Effector memory CD8-positive, alpha-beta T cell (primary cell): ENCODE data around the gene GRID2.

Experiments
- ATAC-seq: fragments of 150-1000 bp; cut with Tn5 transposase; replicated peaks from 2 replicates; pipeline ENCODE4 v1.10.0; 2021; ENCODE audit warnings: mild to moderate bottlenecking, moderate library complexity
- DNase-seq, 3 experiments: peaks; one replicate each; pipeline ENCODE4 v3.0.0; 2021
- H3K27ac Mint-ChIP-seq, 2 donors: one replicate each; pipeline ENCODE4 v1.8.0; 2022; ENCODE audit warnings: mild to moderate bottlenecking in 2 of 2, mixed read lengths in 2 of 2, moderate library complexity in 2 of 2
- H3K27me3 Mint-ChIP-seq, 2 donors: one replicate each; pipeline ENCODE4 v1.8.0; 2022; ENCODE audit warnings: mixed read lengths in 2 of 2
- H3K36me3 Mint-ChIP-seq: one replicate; pipeline ENCODE4 v1.8.0; 2022; ENCODE audit warnings: mild to moderate bottlenecking, moderate library complexity, mixed read lengths; ENCODE audit not compliant: insufficient read depth
- H3K4me1 Mint-ChIP-seq, 2 donors: one replicate each; pipeline ENCODE4 v1.8.0; 2022; ENCODE audit warnings: low read depth in 2 of 2, mixed read lengths in 2 of 2
- H3K4me3 Mint-ChIP-seq, 2 donors: one replicate each; pipeline ENCODE4 v1.8.0; 2022; ENCODE audit warnings: mild to moderate bottlenecking in 2 of 2, mixed read lengths in 2 of 2, moderate library complexity in 2 of 2
- H3K9me3 Mint-ChIP-seq, 2 donors: one replicate each; pipeline ENCODE4 v1.8.0; 2022; ENCODE audit warnings: mixed read lengths in 2 of 2

GRID2 gene

DNA sequence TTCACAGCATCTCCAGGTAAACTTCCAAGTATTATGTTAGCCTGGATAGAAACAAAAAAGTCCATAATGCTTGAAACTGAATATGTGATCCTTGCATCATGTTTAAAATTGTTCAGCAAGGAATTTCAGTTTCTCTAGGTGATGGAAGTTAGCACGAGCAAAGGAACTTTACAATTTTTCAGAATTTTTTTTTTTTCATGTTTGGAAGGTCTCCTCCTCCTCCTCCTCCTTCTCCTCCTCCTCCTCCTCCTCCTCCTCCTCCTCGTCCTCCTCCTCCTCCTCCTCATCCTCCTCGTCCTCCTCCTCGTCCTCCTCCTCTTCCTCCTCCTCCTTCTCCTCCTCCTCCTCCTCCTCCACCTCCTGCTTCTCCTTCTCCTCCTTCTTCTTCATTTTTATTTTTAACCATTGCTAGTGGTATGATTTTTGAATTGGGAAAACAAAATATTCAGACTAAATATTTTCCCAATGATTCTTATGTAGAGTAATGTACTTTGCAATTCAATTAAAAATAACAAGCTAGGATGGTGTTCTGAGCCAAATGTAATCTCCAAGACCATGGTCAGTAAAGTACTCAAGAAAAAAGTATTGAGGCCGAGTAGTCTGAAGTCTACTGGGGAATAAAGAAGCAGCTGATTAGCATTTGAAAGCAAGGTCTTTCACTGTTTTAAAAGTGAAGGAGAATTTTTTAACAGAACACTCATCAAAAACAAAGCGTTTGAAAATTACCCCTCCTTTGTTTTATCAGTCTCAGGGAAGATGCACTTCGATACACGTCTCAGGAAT, 1103.9 kb downstream of the GRID2 start:
- Mint-ChIP-seq H3K27ac (no peak overlapping the region), H3K4me1 (no peaks in the 10 kb centered on the region), H3K36me3 (no peaks in the 10 kb centered on the region), H3K9me3 (peaks cover 2 to 6% of the 10 kb centered on the region in 2 donors), H3K27me3 (no peaks in the 10 kb centered on the region), H3K4me3 (no peak overlapping the region)
- ATAC-seq: no peak
- DNase-seq: no peak

DNA sequence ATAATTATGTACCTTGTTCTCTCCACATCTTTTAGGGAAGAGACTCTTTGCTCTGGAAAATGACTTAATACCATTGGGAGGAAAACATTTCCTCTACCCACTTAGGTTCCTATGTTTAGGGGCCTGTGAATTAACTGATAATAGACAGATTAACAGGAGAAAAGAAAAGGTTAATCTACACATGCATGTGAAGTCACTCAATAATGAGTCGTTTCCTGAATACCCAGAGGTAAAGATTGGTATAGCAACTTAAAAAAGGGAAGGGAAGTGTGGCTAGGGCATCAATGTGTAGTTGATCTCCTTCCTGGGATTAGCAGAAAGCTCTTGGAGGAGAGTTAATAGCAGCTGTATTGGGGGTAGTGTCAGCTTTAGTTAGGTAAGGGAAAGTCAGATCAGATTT, 1105.3 kb downstream of the GRID2 start:
- H3K27ac Mint-ChIP-seq: no peak overlapping the region
- ATAC-seq (no peak), DNase-seq (no peak)
- H3K27me3 Mint-ChIP-seq: no peaks in the 10 kb centered on the region
- H3K4me1 Mint-ChIP-seq: no peaks in the 10 kb centered on the region
- H3K9me3 Mint-ChIP-seq: peaks cover 2 to 6% of the 10 kb centered on the region in 2 donors
- no peak overlapping the region for H3K4me3 Mint-ChIP-seq
- H3K36me3 Mint-ChIP-seq: no peaks in the 10 kb centered on the region

DNA sequence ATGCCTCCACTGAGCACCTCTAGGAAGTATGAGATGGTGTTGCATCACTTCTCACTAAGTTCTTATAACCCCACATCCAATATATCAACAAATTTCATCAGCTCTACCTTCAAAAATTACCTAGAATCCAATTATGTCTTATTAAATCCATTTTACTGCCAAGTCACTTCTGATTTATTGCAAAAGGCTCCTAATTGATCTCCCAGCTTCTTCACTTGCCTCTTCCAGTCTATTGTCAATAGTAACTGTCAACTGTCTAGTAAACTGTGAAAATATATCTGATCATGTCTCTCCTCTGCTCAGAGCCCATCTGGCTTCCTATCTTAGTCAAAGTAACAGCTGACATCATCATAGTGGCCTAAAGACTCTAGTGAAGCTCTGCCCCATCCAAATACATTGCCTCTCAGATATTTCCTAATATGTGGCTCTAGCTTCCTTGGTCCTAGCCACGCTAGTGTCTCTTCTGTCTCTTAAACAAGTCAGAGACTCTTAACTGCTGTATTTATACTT, 1110.3 kb downstream of the GRID2 start:
- Mint-ChIP-seq H3K27me3 (no peaks in the 10 kb centered on the region), H3K27ac (no peak overlapping the region), H3K4me3 (no peak overlapping the region), H3K36me3 (no peaks in the 10 kb centered on the region), H3K9me3 (peaks cover 1 to 3% of the 10 kb centered on the region in 2 donors), H3K4me1 (no peaks in the 10 kb centered on the region)
- DNase-seq (no peak), ATAC-seq (no peak)

DNA sequence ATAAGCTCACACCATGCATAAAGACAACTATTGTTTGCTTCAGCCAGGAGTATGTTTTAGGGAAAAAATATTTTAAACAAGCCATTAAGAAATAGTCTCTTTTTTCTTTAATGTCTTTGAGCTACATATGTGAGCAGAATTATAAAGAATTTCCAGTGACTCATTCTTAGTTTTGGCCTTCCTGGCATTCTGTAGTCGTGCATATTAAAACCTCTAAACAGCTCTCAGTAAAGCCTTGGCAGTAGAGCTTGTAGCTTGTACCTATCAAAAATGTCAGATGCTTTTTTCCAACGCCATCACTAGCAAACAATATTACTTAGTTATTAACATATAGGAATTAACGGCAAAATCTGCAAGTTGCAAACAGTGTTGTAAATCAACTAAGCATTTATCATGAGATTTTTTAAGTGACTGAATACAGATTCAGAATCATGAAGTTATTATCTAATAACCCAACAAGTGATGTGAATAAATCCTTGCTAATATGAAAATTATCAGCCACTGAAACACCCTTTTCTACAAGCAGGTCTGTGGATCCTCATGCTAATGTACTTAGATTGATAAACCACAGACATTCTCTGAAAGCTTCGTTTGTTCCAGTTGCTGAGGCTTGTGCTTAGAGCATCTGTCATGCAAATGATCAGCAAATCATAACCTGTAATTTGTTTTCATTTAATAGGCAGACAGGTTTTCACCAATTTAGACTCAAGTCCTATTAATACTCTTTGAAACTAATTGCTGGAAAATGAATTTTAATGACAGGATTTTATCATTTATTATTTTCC, 1112.8 kb downstream of the GRID2 start:
- ATAC-seq (no peak), DNase-seq (no peak)
- H3K36me3 Mint-ChIP-seq: no peaks in the 10 kb centered on the region
- peaks cover 0 to 5% of the 10 kb centered on the region in 2 donors for H3K9me3 Mint-ChIP-seq
- no peaks in the 10 kb centered on the region for H3K4me1 Mint-ChIP-seq
- H3K4me3 Mint-ChIP-seq: no peak overlapping the region
- no peaks in the 10 kb centered on the region for H3K27me3 Mint-ChIP-seq
- no peak overlapping the region for H3K27ac Mint-ChIP-seq

DNA sequence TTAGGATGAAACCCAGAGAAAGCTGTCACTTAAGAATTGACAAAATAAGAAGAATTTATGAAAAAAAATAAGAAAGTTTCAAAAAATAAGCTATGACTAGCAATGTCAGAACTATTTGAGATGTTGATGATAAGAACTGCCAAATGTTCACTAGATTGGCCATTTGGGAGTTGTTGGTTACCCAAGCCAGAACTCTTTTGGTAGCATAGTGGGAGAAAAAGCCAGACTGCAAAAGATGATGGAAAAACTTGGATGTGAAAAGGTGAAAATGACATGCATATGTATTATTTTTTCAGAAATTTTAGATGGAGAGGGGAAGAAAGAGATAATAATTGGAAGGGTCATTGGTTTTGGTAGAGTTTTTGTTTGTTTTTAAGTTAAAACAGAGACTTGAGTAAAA, 1127.6 kb downstream of the GRID2 start:
- Mint-ChIP-seq H3K36me3 (no peaks in the 10 kb centered on the region), H3K27me3 (no peaks in the 10 kb centered on the region), H3K9me3 (peaks cover 0 to 12% of the 10 kb centered on the region in 2 donors), H3K4me1 (no peaks in the 10 kb centered on the region), H3K4me3 (no peak overlapping the region), H3K27ac (no peak overlapping the region)
- no peak for DNase-seq
- ATAC-seq: no peak

DNA sequence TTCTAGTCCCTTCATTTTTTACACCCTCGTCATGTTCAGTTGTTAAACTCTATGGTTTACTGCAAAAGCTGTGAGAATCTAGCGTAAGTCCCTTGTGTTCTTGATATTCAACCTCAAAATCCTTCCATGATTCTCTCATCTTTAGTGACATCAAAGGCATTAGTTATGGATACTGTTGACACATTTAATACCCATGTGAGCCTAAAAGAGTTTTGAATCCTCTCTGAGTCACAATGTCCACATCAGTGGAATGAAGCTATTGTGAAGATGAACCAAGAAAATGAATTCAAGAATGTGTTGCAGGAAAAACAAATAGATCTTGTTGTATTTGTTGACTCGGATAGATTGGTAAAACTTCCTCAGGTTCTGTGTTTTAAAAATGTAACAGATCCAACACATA, 1130.1 kb downstream of the GRID2 start:
- Mint-ChIP-seq H3K9me3 (peaks cover 0 to 12% of the 10 kb centered on the region in 2 donors), H3K4me1 (no peaks in the 10 kb centered on the region), H3K27ac (no peak overlapping the region), H3K36me3 (no peaks in the 10 kb centered on the region), H3K4me3 (no peak overlapping the region), H3K27me3 (no peaks in the 10 kb centered on the region)
- no peak for DNase-seq
- ATAC-seq: no peak

DNA sequence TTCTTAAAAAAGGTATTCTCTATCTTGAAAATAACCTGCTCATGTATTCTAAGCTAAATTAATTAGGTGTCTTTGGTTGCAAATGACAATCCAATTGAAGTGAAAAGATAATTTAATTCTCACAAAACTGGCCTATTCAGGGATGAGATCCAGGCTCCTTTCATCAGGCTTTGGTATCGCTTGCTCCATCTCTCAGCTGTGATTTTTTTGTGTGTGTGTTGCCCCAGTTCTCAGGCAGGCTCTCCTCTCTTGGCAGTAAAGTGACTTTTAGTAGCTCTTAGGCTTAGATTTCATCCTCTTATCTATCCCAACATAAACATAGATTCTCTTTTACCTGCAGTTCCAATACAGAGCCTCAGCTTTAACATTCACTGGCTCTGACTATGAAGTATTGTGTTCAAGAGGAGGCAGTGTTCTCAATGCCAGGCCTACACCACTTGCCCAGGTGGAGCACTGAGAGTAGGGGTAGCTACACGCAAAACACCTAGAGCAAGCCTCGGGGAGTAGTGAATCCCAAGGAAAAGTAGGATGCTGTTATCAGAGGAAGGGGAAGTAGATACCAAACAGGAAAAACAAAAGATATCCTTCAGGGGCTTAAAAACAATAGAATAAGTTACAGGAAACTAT, 1132.3 kb downstream of the GRID2 start:
- Mint-ChIP-seq H3K4me1 (no peaks in the 10 kb centered on the region), H3K4me3 (no peak overlapping the region), H3K36me3 (no peaks in the 10 kb centered on the region), H3K27ac (no peak overlapping the region), H3K9me3 (peaks cover 7 to 17% of the 10 kb centered on the region in 2 donors), H3K27me3 (no peaks in the 10 kb centered on the region)
- DNase-seq (no peak), ATAC-seq (no peak)

DNA sequence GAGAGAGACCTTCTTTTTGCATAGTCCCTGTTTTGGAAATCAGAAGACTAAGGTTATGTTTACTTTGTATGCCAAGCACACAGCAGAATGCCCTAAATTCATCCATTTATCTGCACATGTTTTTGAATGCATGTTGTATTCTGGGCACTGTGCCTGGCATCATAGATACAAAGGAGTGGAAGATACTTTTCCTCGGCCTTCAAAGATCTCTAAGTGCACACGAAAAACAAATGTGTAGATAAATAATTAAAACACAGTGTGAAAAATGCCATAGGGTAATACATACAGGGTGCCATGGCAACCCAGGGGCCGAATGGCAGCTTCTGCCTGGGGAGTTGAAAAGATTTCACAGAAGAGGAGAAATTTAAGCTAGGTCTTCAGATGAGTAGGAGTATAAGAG, 1134.2 kb downstream of the GRID2 start:
- Mint-ChIP-seq H3K4me1 (no peaks in the 10 kb centered on the region), H3K9me3 (peaks cover 10 to 18% of the 10 kb centered on the region in 2 donors), H3K27ac (no peak overlapping the region), H3K27me3 (no peaks in the 10 kb centered on the region), H3K4me3 (no peak overlapping the region), H3K36me3 (no peaks in the 10 kb centered on the region)
- DNase-seq (no peak), ATAC-seq (no peak)

DNA sequence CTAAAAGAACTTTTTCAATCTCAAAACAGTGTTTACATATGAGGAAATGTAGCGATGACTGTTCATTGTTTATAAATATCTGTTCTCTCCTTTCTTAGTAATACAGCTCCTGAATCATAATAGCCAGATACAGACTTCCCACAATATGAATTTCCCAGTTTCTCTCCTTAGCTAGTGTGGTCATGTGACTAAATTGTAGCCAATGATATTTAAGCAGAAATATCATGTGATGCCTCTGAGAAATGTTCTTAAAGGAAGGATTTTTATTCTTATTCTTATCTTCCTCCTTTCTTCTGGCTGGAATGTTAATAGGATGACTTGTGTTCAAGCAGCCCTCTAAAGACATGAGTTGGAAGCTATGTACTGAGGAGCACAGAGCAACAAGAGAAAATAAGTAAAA, 1141.1 kb downstream of the GRID2 start:
- Mint-ChIP-seq H3K27ac (no peak overlapping the region), H3K9me3 (peaks cover 7 to 16% of the 10 kb centered on the region in 2 donors), H3K4me3 (no peak overlapping the region), H3K36me3 (no peaks in the 10 kb centered on the region), H3K27me3 (no peaks in the 10 kb centered on the region), H3K4me1 (no peaks in the 10 kb centered on the region)
- DNase-seq: no peak
- no peak for ATAC-seq

DNA sequence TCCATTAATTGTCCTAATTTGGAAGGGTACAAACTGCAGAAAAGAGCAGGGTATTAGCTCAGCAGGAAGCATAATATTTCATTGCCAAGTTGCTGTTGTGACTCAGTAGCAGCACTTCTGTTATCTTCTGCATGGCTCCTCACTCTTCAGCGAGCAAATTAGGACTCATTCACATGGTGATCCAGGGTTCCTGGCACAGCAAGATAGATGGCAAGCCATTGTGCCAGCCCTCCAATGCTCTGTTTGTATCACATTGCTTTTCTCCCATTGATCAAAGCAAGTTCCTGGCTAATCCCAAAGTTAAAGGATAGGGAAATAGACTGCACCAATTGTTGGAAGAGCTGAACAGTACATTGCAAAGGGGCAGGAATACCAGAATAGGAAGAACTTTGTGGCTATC, 1142.3 kb downstream of the GRID2 start:
- no peak overlapping the region for H3K4me3 Mint-ChIP-seq
- DNase-seq (no peak), ATAC-seq (no peak)
- H3K9me3 Mint-ChIP-seq: peaks cover 5 to 9% of the 10 kb centered on the region in 2 donors
- H3K27ac Mint-ChIP-seq: no peak overlapping the region
- H3K36me3 Mint-ChIP-seq: no peaks in the 10 kb centered on the region
- H3K4me1 Mint-ChIP-seq: no peaks in the 10 kb centered on the region
- no peaks in the 10 kb centered on the region for H3K27me3 Mint-ChIP-seq

DNA sequence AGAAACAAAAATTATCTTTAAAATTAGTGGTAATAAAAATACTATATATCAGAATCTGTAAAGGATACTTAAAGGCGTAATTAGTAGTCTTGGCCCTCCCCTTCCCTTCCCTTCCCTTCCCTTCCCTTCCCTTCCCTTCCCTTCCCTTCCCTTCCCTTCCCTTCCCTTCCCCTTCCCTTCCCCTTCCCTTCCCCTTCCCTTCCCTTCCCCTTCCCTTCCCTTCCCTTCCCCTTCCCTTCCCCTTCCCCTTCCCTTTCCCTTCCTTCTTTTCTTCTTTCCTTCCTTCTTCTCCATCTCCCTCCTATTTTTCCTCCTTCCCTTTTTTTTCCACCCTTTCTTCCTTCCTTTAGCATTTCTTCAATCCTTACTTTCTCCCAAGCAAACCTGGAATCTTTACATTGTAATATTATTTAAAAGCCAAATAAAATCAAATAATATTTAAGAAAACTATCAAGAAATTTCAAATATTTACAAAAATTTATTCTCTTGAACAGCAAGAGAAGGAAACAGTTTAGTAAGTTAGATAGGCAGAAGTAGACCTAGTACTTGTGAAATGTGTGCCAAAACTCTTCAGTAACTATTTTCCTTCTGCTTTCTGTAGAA, 1145.0 kb downstream of the GRID2 start:
- H3K36me3 Mint-ChIP-seq: no peaks in the 10 kb centered on the region
- H3K9me3 Mint-ChIP-seq: peaks cover 0 to 4% of the 10 kb centered on the region in 2 donors
- H3K4me1 Mint-ChIP-seq: no peaks in the 10 kb centered on the region
- H3K27ac Mint-ChIP-seq: no peak overlapping the region
- H3K27me3 Mint-ChIP-seq: no peaks in the 10 kb centered on the region
- H3K4me3 Mint-ChIP-seq: no peak overlapping the region
- DNase-seq: no peak
- no peak for ATAC-seq

DNA sequence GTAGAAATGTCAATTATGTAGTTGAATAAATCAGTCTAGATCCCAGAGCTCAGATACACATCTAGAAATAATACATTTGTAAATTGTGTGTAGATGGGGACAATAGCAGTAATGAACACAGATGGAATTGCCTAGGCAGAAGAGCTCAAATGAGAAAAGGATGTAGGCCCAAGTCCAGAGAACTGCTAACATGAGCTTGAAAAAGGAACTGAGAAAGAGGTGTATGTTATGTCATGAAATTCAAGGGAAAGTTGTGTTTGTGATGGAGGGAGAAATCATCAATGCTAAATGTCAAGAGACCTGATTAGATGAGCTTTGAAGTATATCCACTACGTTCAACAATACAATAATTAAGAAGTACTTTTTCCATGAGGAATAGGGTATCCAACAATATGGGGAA, 1148.2 kb downstream of the GRID2 start:
- Mint-ChIP-seq H3K4me3 (no peak overlapping the region), H3K27me3 (no peaks in the 10 kb centered on the region), H3K4me1 (no peaks in the 10 kb centered on the region), H3K27ac (no peak overlapping the region), H3K9me3 (peaks cover 1 to 2% of the 10 kb centered on the region in 2 donors), H3K36me3 (no peaks in the 10 kb centered on the region)
- DNase-seq (no peak), ATAC-seq (no peak)

DNA sequence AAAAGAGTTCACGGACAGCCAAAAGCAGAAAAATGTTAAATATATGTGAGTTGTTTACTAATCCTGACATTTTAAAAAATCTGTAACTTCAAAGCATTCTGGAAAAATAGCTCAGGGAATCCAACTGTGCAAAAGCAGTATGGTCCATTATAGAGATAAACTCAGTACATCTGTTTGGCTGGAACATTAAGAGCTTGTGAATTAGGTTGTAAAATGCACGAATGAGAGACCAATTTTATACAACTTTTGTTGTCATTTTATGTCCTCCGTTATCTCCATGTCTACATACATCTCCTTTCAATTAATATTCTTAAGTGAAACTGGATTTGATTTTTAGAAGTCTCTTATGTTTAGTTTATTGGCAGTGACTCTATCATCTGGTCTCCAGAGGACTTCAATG, 1157.8 kb downstream of the GRID2 start:
- Mint-ChIP-seq H3K4me1 (no peaks in the 10 kb centered on the region), H3K4me3 (no peak overlapping the region), H3K36me3 (no peaks in the 10 kb centered on the region), H3K27ac (no peak overlapping the region), H3K9me3 (peaks cover 2 to 12% of the 10 kb centered on the region in 2 donors), H3K27me3 (no peaks in the 10 kb centered on the region)
- ATAC-seq (no peak), DNase-seq (no peak)
